ENCODE data around the gene AATK. TPM values are rescaled to one million over a fixed set of nuclear protein-coding genes. Genes with fewer than 3 reads are reported as not detected.
A peak's percentile ranks its signal among the peaks of the same experiment; 100 is the strongest.

Gene AATK
- total and polyA plus RNA-seq, 2 of the 13 experiments (the other 11 are each of a cell fraction or from before 2014, with no cell fraction given), result 2.9 to 8.4 TPM

GRCh38 chr17:81083125-81083765 is 82.8 kb downstream of the AATK start (continued):
- TF ChIP-seq TRAFD1 (CRISPR knock-in tag; IDR thresholded peaks at IDR 0.05; ENCODE audit: borderline replicate concordance), result no peak
- peak; percentile 93 for TF ChIP-seq ZNF331 (CRISPR knock-in tag; IDR thresholded peaks at IDR 0.05)
- TF ChIP-seq ZNF251 (CRISPR knock-in tag; IDR thresholded peaks at IDR 0.05), result peak; percentile 69
- peak; percentile 78 for TF ChIP-seq MTERF4 (CRISPR knock-in tag; IDR thresholded peaks at IDR 0.05)
- peak; percentile 94 for TF ChIP-seq SPEN (CRISPR knock-in tag; IDR thresholded peaks at IDR 0.05; ENCODE audit: low read depth)
- TF ChIP-seq ZNF20 (CRISPR knock-in tag; IDR thresholded peaks at IDR 0.05), result 0 out of 2 replicates have a peak, but pooled peaks have one; percentile 73
- peak; percentile 75; the same call in 1 of the 2 replicates for TF ChIP-seq MTF1 (CRISPR knock-in tag; IDR thresholded peaks at IDR 0.05)
- no peak for TF ChIP-seq SMARCE1 (IDR thresholded peaks at IDR 0.05; ENCODE audit: borderline replicate concordance)
- TF ChIP-seq ZNF563 (CRISPR knock-in tag; IDR thresholded peaks at IDR 0.05), result peak; percentile 98; the same call in 1 of the 2 replicates
- peak; percentile 92 for TF ChIP-seq DBP (CRISPR knock-in tag; IDR thresholded peaks at IDR 0.05; ENCODE audit: not compliant biosample characterization)
- TF ChIP-seq ZBTB14 (CRISPR knock-in tag; IDR thresholded peaks at IDR 0.05), result peak; percentile 56; the same call in 1 of the 2 replicates
- TF ChIP-seq ZNF205 (CRISPR knock-in tag; IDR thresholded peaks at IDR 0.05), result peak; percentile 70; the same call in 1 of the 2 replicates
- no peak for TF ChIP-seq THYN1 (CRISPR knock-in tag; IDR thresholded peaks at IDR 0.05; ENCODE audit: borderline replicate concordance, low read depth)
- TF ChIP-seq ZFAT (CRISPR knock-in tag; conservative IDR thresholded peaks at IDR 0.05), result peak; percentile 87; the same call in 1 of the 2 replicates
- TF ChIP-seq BCL3 (CRISPR knock-in tag; IDR thresholded peaks at IDR 0.05), result peak; percentile 81
- no peak for TF ChIP-seq ZBTB44 (CRISPR knock-in tag; IDR thresholded peaks at IDR 0.05)

Data from HepG2 (cell line).